Measurements from ENCODE around the gene GNAQ. TPM values are rescaled to one million over a fixed set of nuclear protein-coding genes. Genes with fewer than 3 reads are reported as not detected.

GNAQ gene
- total RNA-seq, 1 experiment from 2014 or later: 55.5 TPM

- ChIA-PET CTCF (interaction anchor here (2.0 kb wide), 1 partner anchor 79 kb away, joined by 24 read pairs; no protein-coding TSS in a partner anchor), POLR2A (no interaction called here)
- H3K36me3 Mint-ChIP-seq: peaks cover 24% of the 10 kb centered on the region
- TF ChIP-seq HMGXB4 (CRISPR knock-in tag; IDR thresholded peaks at IDR 0.05) (no peak), ZNF138 (CRISPR knock-in tag; conservative IDR thresholded peaks at IDR 0.05) (no peak)
- peaks cover 13% of the 10 kb centered on the region for H3K4me1 Mint-ChIP-seq
- no peak overlapping the region for H3K4me3 Mint-ChIP-seq
- no peak for ATAC-seq
- no peak overlapping the region for H3K27ac Mint-ChIP-seq
- DNase-seq (ENCODE audit: low spot score): no peak
- H3K27me3 Mint-ChIP-seq (ENCODE audit: low read depth): no peaks in the 10 kb centered on the region; the same call in 1 of the 2 replicates
- peaks cover 28% of the 10 kb centered on the region for H3K9me3 Mint-ChIP-seq
These were observed 278.4 kb downstream of the GNAQ start for GRCh38 chr9:77753180-77753579.

- Mint-ChIP-seq H3K27me3 (ENCODE audit: low read depth) (no peaks in the 10 kb centered on the region; the same call in 1 of the 2 replicates), H3K4me3 (no peak overlapping the region), H3K36me3 (peaks cover 22% of the 10 kb centered on the region), H3K4me1 (peaks cover 13% of the 10 kb centered on the region), H3K9me3 (peaks cover 22% of the 10 kb centered on the region), H3K27ac (no peak overlapping the region)
- TF ChIP-seq ARID4B (CRISPR knock-in tag; IDR thresholded peaks at IDR 0.05; ENCODE audit: borderline replicate concordance) (no peak), CREB1 (CRISPR knock-in tag; IDR thresholded peaks at IDR 0.05) (no peak), ZNF425 (CRISPR knock-in tag; conservative IDR thresholded peaks at IDR 0.05) (no peak), TCF7 (CRISPR knock-in tag; IDR thresholded peaks at IDR 0.05; ENCODE audit: low read depth) (no peak), ERG (CRISPR knock-in tag; IDR thresholded peaks at IDR 0.05) (no peak), EMX1 (CRISPR knock-in tag; IDR thresholded peaks at IDR 0.05) (no peak), PREB (CRISPR knock-in tag; IDR thresholded peaks at IDR 0.05; ENCODE audit: borderline replicate concordance) (no peak), ZNF671 (CRISPR knock-in tag; IDR thresholded peaks at IDR 0.05) (no peak), MXD4 (CRISPR knock-in tag; IDR thresholded peaks at IDR 0.05; ENCODE audit: borderline replicate concordance) (no peak)
- CTCF ChIA-PET: interaction anchor here (0.9 to 2.9 kb wide), 5 partner anchors 9 to 319 kb away, joined by 4 to 36 read pairs (median 24); partner anchors contain the start of gene GNA14
- ATAC-seq: no peak
- POLR2A ChIA-PET: no interaction called here
- DNase-seq (ENCODE audit: low spot score): no peak
These were observed 279.1 kb downstream of the GNAQ start for GRCh38 chr9:77752554-77752953.

Data from WTC11 (cell line).